Stimulated activated CD8-positive, alpha-beta memory T cell treated with anti-CD3 and anti-CD28 coated beads, Interleukin-12 subunit alpha, Interleukin-12 subunit beta, amount 100 ng/mL, for 4 hours (primary cell): ENCODE measurements around the gene DNAH17.

Experiments used
- DNase-seq: peaks from one replicate; pipeline ENCODE4 v3.0.0-alpha.2; 2020; ENCODE audit warnings: low read depth

The DNAH17 gene

GRCh38 chr17:78411241-78411857, 165.8 kb downstream of the DNAH17 start:
- DNase-seq, result no peak

GRCh38 chr17:78409191-78409928, 167.8 kb downstream of the DNAH17 start:
- DNase-seq, result no peak

GRCh38 chr17:78408476-78409050, 168.6 kb downstream of the DNAH17 start:
- DNase-seq, result no peak

- no peak for DNase-seq
These were observed 169.7 kb downstream of the DNAH17 start for GRCh38 chr17:78407387-78408000.

- no peak for DNase-seq
These were observed 170.3 kb downstream of the DNAH17 start for GRCh38 chr17:78406920-78407319.

GRCh38 chr17:78406396-78406795, 170.8 kb downstream of the DNAH17 start:
- DNase-seq, result no peak

GRCh38 chr17:78403822-78404221, 173.4 kb downstream of the DNAH17 start:
- no peak for DNase-seq

GRCh38 chr17:78401891-78402290, 175.3 kb downstream of the DNAH17 start:
- no peak for DNase-seq

- DNase-seq, result no peak
These were observed 175.9 kb downstream of the DNAH17 start for GRCh38 chr17:78401246-78401645.

GRCh38 chr17:78400581-78401240, 176.5 kb downstream of the DNAH17 start:
- no peak for DNase-seq

- DNase-seq, result no peak
These were observed 177.5 kb downstream of the DNAH17 start for GRCh38 chr17:78399693-78400144.

GRCh38 chr17:78399028-78399692, 178.0 kb downstream of the DNAH17 start:
- no peak for DNase-seq

- DNase-seq, result no peak
These were observed 178.8 kb downstream of the DNAH17 start for GRCh38 chr17:78398390-78398789.

GRCh38 chr17:78397681-78398101, 179.5 kb downstream of the DNAH17 start:
- no peak for DNase-seq

- DNase-seq, result no peak
These were observed 180.5 kb downstream of the DNAH17 start for GRCh38 chr17:78396441-78397337.

GRCh38 chr17:78395155-78395554, 182.0 kb downstream of the DNAH17 start:
- DNase-seq, result no peak

- no peak for DNase-seq
These were observed 183.0 kb downstream of the DNAH17 start for GRCh38 chr17:78394209-78394608.

GRCh38 chr17:78393575-78393974, 183.6 kb downstream of the DNAH17 start:
- DNase-seq, result no peak

GRCh38 chr17:78392295-78392694, 184.9 kb downstream of the DNAH17 start:
- DNase-seq, result no peak

- DNase-seq, result no peak
These were observed 185.4 kb downstream of the DNAH17 start for GRCh38 chr17:78391843-78392242.

GRCh38 chr17:78391051-78391431, 186.2 kb downstream of the DNAH17 start:
- no peak for DNase-seq
